ENCODE results near the gene CDYL. TPM values are rescaled to one million over a fixed set of nuclear protein-coding genes. Genes with fewer than 3 reads are reported as not detected.

CDYL gene
- total and polyA plus RNA-seq, 2 of the 4 experiments (the other 2 are of a cell fraction) = 14.2 to 92.1 TPM

GRCh38 chr6:4856785-4857184 is 80.6 kb downstream of the CDYL start:
- H2BK5ac ChIP-seq (ENCODE audit: low read depth, low read length, poor library complexity, severe bottlenecking) = no peak overlapping the region
- ChIA-PET CTCF (no interaction called here), POLR2A (ENCODE audit: unreplicated experiment) (no interaction called here)
- H4K8ac ChIP-seq (ENCODE audit: low read depth in 2 of 2, low read length in 2 of 2) = no peak overlapping the region
- no peaks in the 10 kb centered on the region for H3K9me3 ChIP-seq (ENCODE audit: control insufficient read depth, insufficient read depth, low read length)
- H3K18ac ChIP-seq (ENCODE audit: low read depth, low read length) = no peak overlapping the region
- no peak overlapping the region for H3K9ac ChIP-seq (ENCODE audit: low read depth, low read length)
- BruUV-seq (replicated peaks) = no TSS peak
- no peak overlapping the region for H3K23ac ChIP-seq (ENCODE audit: low read depth, low read length)
- TF ChIP-seq BHLHE40 (IDR thresholded peaks at IDR 0.05; ENCODE audit: low read depth, low read length) (no peak), RFX5 (IDR thresholded peaks at IDR 0.05; ENCODE audit: low read depth, low read length) (no peak), MAFK (IDR thresholded peaks at IDR 0.05; ENCODE audit: low read depth, low read length) (no peak), CTCF (conservative IDR thresholded peaks at IDR 0.05; ENCODE audit: low read depth, low read length) (no peak), RCOR1 (IDR thresholded peaks at IDR 0.05; ENCODE audit: insufficient replicate concordance, low read length) (no peak), CEBPB (IDR thresholded peaks at IDR 0.05; ENCODE audit: low read depth, low read length) (no peak), RAD21 (IDR thresholded peaks at IDR 0.05; ENCODE audit: low read length) (no peak), FOS (IDR thresholded peaks at IDR 0.05; ENCODE audit: low read depth, low read length) (no peak), MXI1 (IDR thresholded peaks at IDR 0.05; ENCODE audit: borderline replicate concordance, low read depth, low read length) (no peak), USF2 (IDR thresholded peaks at IDR 0.05; ENCODE audit: low read depth, low read length) (no peak), ELK1 (IDR thresholded peaks at IDR 0.05; ENCODE audit: borderline replicate concordance, low read depth, low read length) (no peak), SMC3 (IDR thresholded peaks at IDR 0.05; ENCODE audit: low read depth, low read length) (no peak)
- H3K14ac ChIP-seq (replicated peaks; ENCODE audit: low read depth, low read length) = no peak overlapping the region
- no peak overlapping the region for H2BK120ac ChIP-seq (ENCODE audit: low read depth, low read length)
- no peak overlapping the region for H3K56ac ChIP-seq (ENCODE audit: extremely low read depth, insufficient read depth, low read length)
- no peak overlapping the region for H3K4me3 ChIP-seq (ENCODE audit: insufficient read depth, low read depth, low read length)
- no peak overlapping the region for H2AK5ac ChIP-seq (ENCODE audit: low read depth, low read length)
- in situ Hi-C loops (cut with MboI; ENCODE audit: low sequenced_read_pairs) = no loop called here
- DNase-seq = no peak
- H3K4me2 ChIP-seq (ENCODE audit: low read depth, low read length) = no peak overlapping the region
- peaks cover 63 to 81% of the 10 kb centered on the region in 2 experiments for H3K79me1 ChIP-seq (ENCODE audit: low read depth in 1 of 2, low read length in 2 of 2)
- H3K27me3 ChIP-seq (ENCODE audit: control insufficient read depth, insufficient read depth, low read length) = no peaks in the 10 kb centered on the region
- no peak for ATAC-seq (ENCODE audit: low read depth)
- H2BK15ac ChIP-seq (ENCODE audit: low read depth, low read length) = no peak overlapping the region
- peaks cover 81% of the 10 kb centered on the region for H4K20me1 ChIP-seq (ENCODE audit: insufficient read depth, low read length)
- peaks cover 1% of the 10 kb centered on the region; the same call in 1 of the 2 replicates for H3K4me1 ChIP-seq (ENCODE audit: control insufficient read depth, insufficient read depth, low read length)
- dilution Hi-C loops (cut with HindIII; ENCODE audit: low sequenced_read_pairs, unreplicated experiment) = no loop called here
- no peak overlapping the region for H3K27ac ChIP-seq (ENCODE audit: insufficient read depth, low read length)
- no CpG with 5 or more reads among the region's 3 CpGs for WGBS, 2 experiments (ENCODE audit: extremely low coverage in 2 of 2, insufficient read length in 1 of 2)
- H2BK20ac ChIP-seq (ENCODE audit: low read depth, low read length) = no peak overlapping the region
- no peak overlapping the region for H2AFZ ChIP-seq (replicated peaks; ENCODE audit: low read length, poor library complexity)
- H4K91ac ChIP-seq (ENCODE audit: insufficient read depth, low read depth, low read length) = no peak overlapping the region
- H4K5ac ChIP-seq (ENCODE audit: low read depth, low read length) = no peak overlapping the region
- no peak overlapping the region for H2AK9ac ChIP-seq (replicated peaks; ENCODE audit: low read depth, low read length, poor library complexity)
- H3K4ac ChIP-seq (ENCODE audit: low read depth, low read length) = no peak overlapping the region
- 0 out of 2 replicates have a peak, but pooled peaks cover 2% of the 10 kb centered on the region for H3K36me3 ChIP-seq (ENCODE audit: control insufficient read depth, insufficient read depth, low read length)
- intact Hi-C loops (cut with micrococcal nuclease) = no loop called here
- peaks cover 17% of the 10 kb centered on the region for H3K9me1 ChIP-seq (ENCODE audit: insufficient read depth, low read length)

All from IMR-90 (cell line).